ENCODE measurements around the gene DDX43. TPM values are rescaled to one million over a fixed set of nuclear protein-coding genes. Genes with fewer than 3 reads are reported as not detected.
A peak's percentile ranks its signal among the peaks of the same experiment; 100 is the strongest.

Gene DDX43
- polyA plus RNA-seq, 1 of the 3 experiments (the other 2 are of a cell fraction), result not detected

DNA sequence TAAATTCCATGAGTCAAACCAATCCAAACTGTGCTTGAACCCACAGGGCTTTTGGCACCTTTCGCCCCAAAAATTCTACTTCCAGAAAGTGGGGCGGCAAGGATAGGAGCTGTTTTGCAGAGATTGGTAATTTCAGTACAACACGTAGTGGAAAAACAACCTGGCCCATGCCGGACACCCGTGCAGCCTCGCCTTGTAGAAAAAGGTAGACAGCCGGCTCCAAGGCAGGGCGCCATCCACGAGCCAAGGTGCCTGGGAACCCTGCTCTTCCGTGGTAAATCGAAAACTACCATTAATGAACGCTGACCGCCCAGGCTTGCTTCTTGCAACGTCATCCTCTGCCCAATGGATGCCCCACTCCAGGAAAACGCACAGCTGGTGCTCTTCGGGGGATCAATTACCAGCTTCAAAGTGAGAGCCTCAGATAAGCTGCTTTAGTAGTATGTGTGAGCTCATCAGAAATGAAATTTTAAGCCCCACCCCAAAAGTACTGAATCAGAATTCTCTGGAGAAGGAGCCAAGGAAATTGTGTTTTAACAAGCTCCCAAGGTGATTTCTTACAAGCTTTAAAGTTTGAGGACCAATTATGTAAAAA, 26.8 kb upstream of the DDX43 start:
- Histone ChIP-seq H3K4me2 (peak overlapping the region; percentile 24; the same call in 1 of the 2 replicates), H3K9ac (no peak overlapping the region), H3K27me3 (ENCODE audit: insufficient read depth) (no peaks in the 10 kb centered on the region), H3K4me1 (ENCODE audit: control insufficient read depth in 1 of 2, insufficient read depth in 2 of 2, low read depth in 1 of 2, low read length in 1 of 2) (no peaks in the 10 kb centered on the region), H3K27ac (ENCODE audit: low read depth in 2 of 2, low read length in 1 of 2) (no peak overlapping the region), H3K36me3 (replicated peaks in 1 of 2; ENCODE audit: control insufficient read depth in 1 of 2, insufficient read depth in 2 of 2, low read length in 1 of 2) (no peaks in the 10 kb centered on the region), H4K20me1 (ENCODE audit: insufficient read depth) (no peaks in the 10 kb centered on the region), H3K4me3 (ENCODE audit: low read depth in 2 of 2, low read length in 1 of 2) (no peak overlapping the region), H3F3A (replicated peaks; ENCODE audit: insufficient read depth) (no peaks in the 10 kb centered on the region), H3K79me2 (ENCODE audit: insufficient read depth) (no peaks in the 10 kb centered on the region), H3K9me3 (no peaks in the 10 kb centered on the region), H2AFZ (ENCODE audit: low read depth) (no peak overlapping the region), H3K9me2 (no peaks in the 10 kb centered on the region)
- ChIA-PET CTCF (interaction anchor here (0.6 to 1.7 kb wide), 2 partner anchors 21 to 236 kb away, joined by 3 to 5 read pairs; no protein-coding TSS in a partner anchor), POLR2A (no interaction called here)
- no peak for DNase-seq
- WGBS (ENCODE audit: low lambda C conversion rate), result 80% methylated on average over 8 of the region's 16 CpGs
- TF ChIP-seq IRF3 (IDR thresholded peaks at IDR 0.05; ENCODE audit: low read depth, low read length) (no peak), MXI1 (IDR thresholded peaks at IDR 0.05; ENCODE audit: low read depth, low read length) (no peak), NFIC (IDR thresholded peaks at IDR 0.05; ENCODE audit: borderline replicate concordance) (no peak), TAF1 (IDR thresholded peaks at IDR 0.05; ENCODE audit: borderline replicate concordance, low read depth, low read length) (no peak), FOXM1 (IDR thresholded peaks at IDR 0.05; ENCODE audit: low read depth) (no peak), RCOR1 (IDR thresholded peaks at IDR 0.05; ENCODE audit: low read length) (no peak)
- TF ChIP-seq, protein P1, sequence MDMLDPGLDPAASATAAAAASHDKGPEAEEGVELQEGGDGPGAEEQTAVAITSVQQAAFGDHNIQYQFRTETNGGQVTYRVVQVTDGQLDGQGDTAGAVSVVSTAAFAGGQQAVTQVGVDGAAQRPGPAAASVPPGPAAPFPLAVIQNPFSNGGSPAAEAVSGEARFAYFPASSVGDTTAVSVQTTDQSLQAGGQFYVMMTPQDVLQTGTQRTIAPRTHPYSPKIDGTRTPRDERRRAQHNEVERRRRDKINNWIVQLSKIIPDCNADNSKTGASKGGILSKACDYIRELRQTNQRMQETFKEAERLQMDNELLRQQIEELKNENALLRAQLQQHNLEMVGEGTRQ (IDR thresholded peaks at IDR 0.05; ENCODE audit: borderline replicate concordance, low read depth, low read length), result no peak

DNA sequence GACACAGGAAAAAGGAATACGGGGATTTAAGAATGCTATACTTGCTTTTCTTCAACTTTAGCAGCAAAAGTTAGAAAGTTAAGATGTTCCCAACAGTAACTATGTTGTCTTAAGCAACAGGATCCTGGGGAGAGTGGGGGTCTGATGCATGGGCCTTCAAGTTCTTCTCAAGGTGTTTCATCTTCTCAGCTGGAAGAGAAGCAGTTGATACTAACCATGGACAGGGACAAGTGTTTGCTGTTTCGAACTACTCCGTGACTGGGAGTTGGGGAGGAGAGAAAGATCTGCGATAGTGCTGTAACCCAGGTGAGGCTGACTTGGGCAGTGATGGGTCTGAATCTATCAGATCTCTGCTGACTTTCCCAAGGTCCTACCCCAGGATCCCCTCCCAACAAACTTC, 26.0 kb upstream of the DDX43 start:
- Histone ChIP-seq H4K20me1 (ENCODE audit: insufficient read depth) (no peaks in the 10 kb centered on the region), H3K27ac (ENCODE audit: low read depth in 2 of 2, low read length in 1 of 2) (no peak overlapping the region), H3K9ac (no peak overlapping the region), H3K4me1 (ENCODE audit: control insufficient read depth in 1 of 2, insufficient read depth in 2 of 2, low read depth in 1 of 2, low read length in 1 of 2) (no peaks in the 10 kb centered on the region), H3K4me2 (no peak overlapping the region), H3F3A (replicated peaks; ENCODE audit: insufficient read depth) (no peaks in the 10 kb centered on the region), H3K4me3 (ENCODE audit: low read depth in 2 of 2, low read length in 1 of 2) (no peak overlapping the region), H3K36me3 (replicated peaks in 1 of 2; ENCODE audit: control insufficient read depth in 1 of 2, insufficient read depth in 2 of 2, low read length in 1 of 2) (no peaks in the 10 kb centered on the region), H3K27me3 (ENCODE audit: insufficient read depth) (no peaks in the 10 kb centered on the region), H3K79me2 (ENCODE audit: insufficient read depth) (no peaks in the 10 kb centered on the region), H3K9me3 (no peaks in the 10 kb centered on the region), H2AFZ (ENCODE audit: low read depth) (no peak overlapping the region), H3K9me2 (no peaks in the 10 kb centered on the region)
- TF ChIP-seq, protein P2, sequence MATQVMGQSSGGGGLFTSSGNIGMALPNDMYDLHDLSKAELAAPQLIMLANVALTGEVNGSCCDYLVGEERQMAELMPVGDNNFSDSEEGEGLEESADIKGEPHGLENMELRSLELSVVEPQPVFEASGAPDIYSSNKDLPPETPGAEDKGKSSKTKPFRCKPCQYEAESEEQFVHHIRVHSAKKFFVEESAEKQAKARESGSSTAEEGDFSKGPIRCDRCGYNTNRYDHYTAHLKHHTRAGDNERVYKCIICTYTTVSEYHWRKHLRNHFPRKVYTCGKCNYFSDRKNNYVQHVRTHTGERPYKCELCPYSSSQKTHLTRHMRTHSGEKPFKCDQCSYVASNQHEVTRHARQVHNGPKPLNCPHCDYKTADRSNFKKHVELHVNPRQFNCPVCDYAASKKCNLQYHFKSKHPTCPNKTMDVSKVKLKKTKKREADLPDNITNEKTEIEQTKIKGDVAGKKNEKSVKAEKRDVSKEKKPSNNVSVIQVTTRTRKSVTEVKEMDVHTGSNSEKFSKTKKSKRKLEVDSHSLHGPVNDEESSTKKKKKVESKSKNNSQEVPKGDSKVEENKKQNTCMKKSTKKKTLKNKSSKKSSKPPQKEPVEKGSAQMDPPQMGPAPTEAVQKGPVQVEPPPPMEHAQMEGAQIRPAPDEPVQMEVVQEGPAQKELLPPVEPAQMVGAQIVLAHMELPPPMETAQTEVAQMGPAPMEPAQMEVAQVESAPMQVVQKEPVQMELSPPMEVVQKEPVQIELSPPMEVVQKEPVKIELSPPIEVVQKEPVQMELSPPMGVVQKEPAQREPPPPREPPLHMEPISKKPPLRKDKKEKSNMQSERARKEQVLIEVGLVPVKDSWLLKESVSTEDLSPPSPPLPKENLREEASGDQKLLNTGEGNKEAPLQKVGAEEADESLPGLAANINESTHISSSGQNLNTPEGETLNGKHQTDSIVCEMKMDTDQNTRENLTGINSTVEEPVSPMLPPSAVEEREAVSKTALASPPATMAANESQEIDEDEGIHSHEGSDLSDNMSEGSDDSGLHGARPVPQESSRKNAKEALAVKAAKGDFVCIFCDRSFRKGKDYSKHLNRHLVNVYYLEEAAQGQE (IDR thresholded peaks at IDR 0.05; ENCODE audit: low read depth, low read length), result peak; percentile 14; the same call in 1 of the 2 replicates
- TF ChIP-seq YY1 (IDR thresholded peaks at IDR 0.05; ENCODE audit: low read depth), result no peak
- no peak for DNase-seq
- ChIA-PET POLR2A (no interaction called here), CTCF (interaction anchor here (0.6 to 1.7 kb wide), 2 partner anchors 20 to 235 kb away, joined by 3 to 5 read pairs; no protein-coding TSS in a partner anchor)
- 97% methylated on average over 4 of the region's 4 CpGs for WGBS (ENCODE audit: low lambda C conversion rate)
